Body of pancreas (tissue), 4 donors: ENCODE results near the gene ATP5PO. TPM values are rescaled to one million over a fixed set of nuclear protein-coding genes. Genes with fewer than 3 reads are reported as not detected.

Experiments used
- ATAC-seq: fragments of 150-250 bp; one replicate; pipeline ENCODE4 v1.9.1; 2016
- DNase-seq, 4 donors: peaks; one replicate each; pipeline ENCODE4 v3.0.0-alpha.2; 2019
- H3K27ac ChIP-seq, 4 donors: fragments of 200-600 bp; sonication (generic); 1 replicate in 3 of 4; 2 replicates in 1 of 4; pipeline versions ENCODE4 v1.5.1 to v1.6.1; 2016 to 2019; ENCODE audit warnings: mild to moderate bottlenecking in 1 of 4, mixed read lengths in 1 of 4, moderate library complexity in 1 of 4
- H3K27me3 ChIP-seq, 2 donors: fragments of 200-600 bp; sonication (generic); one replicate each; pipeline ENCODE4 v1.6.0; 2016; ENCODE audit warnings: mild to moderate bottlenecking in 1 of 2
- H3K36me3 ChIP-seq, 2 donors: fragments of 200-600 bp; sonication (generic); replicated peaks in 1 of 2; 2 replicates each; pipeline ENCODE4 v1.5.1; 2016; ENCODE audit warnings: low read depth in 2 of 2; ENCODE audit not compliant: insufficient read depth in 1 of 2
- H3K4me1 ChIP-seq: fragments of 200-600 bp; sonication (generic); one replicate; pipeline ENCODE4 v1.6.0; 2016
- H3K4me3 ChIP-seq, 2 donors: fragments of 200-600 bp; sonication (generic); 1 replicate in 1 of 2; 2 replicates in 1 of 2; pipeline ENCODE4 v1.5.1; 2016 to 2019
- H3K9me3 ChIP-seq, 3 donors: fragments of 200-600 bp; sonication (generic); 1 replicate in 2 of 3; 2 replicates in 1 of 3; pipeline ENCODE4 v1.5.1; 2016
- CTCF ChIP-seq, 7 experiments: fragments of 450-650 bp in 4 of 7; fragments of 200-600 bp in 3 of 7; sonication (generic) in 3 of 7; IDR thresholded peaks; one replicate each; pipeline ENCODE4 v1.5.1; 2016 to 2019; ENCODE audit warnings: antibody characterized with exemption in 7 of 7
- POLR2A ChIP-seq, 3 donors: fragments of 450-650 bp; IDR thresholded peaks; one replicate each; pipeline ENCODE4 v1.6.1; 2016; ENCODE audit warnings: antibody characterized with exemption in 3 of 3, mild to moderate bottlenecking in 2 of 3
- WGBS, 2 donors: methylation state at CpG; one replicate each; pipeline ENCODE4 v1.1.5; 2017; 5-methylcytosine and 5-hydroxymethylcytosine counted together
- intact Hi-C: fragments of 100-400 bp; cut with DNase I; formaldehyde crosslinking; loops from one replicate; pipeline ENCODE4 v1.15.1; 2023
- total RNA-seq, 2 donors: library from RNA; depleted of rRNA; stranded (reverse); fragments of >200 nt; gene quantifications; one replicate each; pipeline ENCODE4 v1.1.0, GENCODE V29; 2016

Gene ATP5PO
- total RNA-seq, 2 donors from 2014 or later = 79.1 to 85.0 TPM

GRCh38 chr21:33947451-33948095 lies 32.0 kb upstream of the ATP5PO start:
- no peak overlapping the region for H3K4me3 ChIP-seq
- DNase-seq (peak; percentile 71 to 90 (median 80)), ATAC-seq (peak; percentile 95)
- H3K27ac ChIP-seq = peak overlapping the region; percentile 67 to 80 (median 74)
- H3K36me3 ChIP-seq = no peaks in the 10 kb centered on the region
- peak in 1 of 3 donors; percentile 11 for TF ChIP-seq POLR2A (IDR thresholded peaks at IDR 0.05)
- peak in 1 of 7 experiments; percentile 0 for TF ChIP-seq CTCF (IDR thresholded peaks at IDR 0.05)
- intact Hi-C loops = no loop called here
- H3K9me3 ChIP-seq = no peaks in the 10 kb centered on the region
- no peaks in the 10 kb centered on the region for H3K27me3 ChIP-seq
- H3K4me1 ChIP-seq = peaks cover 15% of the 10 kb centered on the region
- WGBS, 2 donors = 16 to 17% methylated on average over 9 of the region's 9 CpGs

GRCh38 chr21:33945652-33946270 lies 30.2 kb upstream of the ATP5PO start:
- DNase-seq = no peak
- WGBS, 2 donors = 80 to 92% methylated on average over 2 of the region's 2 CpGs
- Histone ChIP-seq H3K9me3 (no peaks in the 10 kb centered on the region), H3K27me3 (no peaks in the 10 kb centered on the region), H3K27ac (no peak overlapping the region), H3K4me3 (no peak overlapping the region), H3K36me3 (no peaks in the 10 kb centered on the region), H3K4me1 (peaks cover 15% of the 10 kb centered on the region)
- no peak for TF ChIP-seq POLR2A (IDR thresholded peaks at IDR 0.05)
- TF ChIP-seq CTCF (IDR thresholded peaks at IDR 0.05) = no peak
- intact Hi-C loops = no loop called here
- no peak for ATAC-seq

GRCh38 chr21:33944185-33944763 lies 28.7 kb upstream of the ATP5PO start:
- no peaks in the 10 kb centered on the region for H3K36me3 ChIP-seq
- ATAC-seq = no peak
- H3K9me3 ChIP-seq = no peaks in the 10 kb centered on the region
- WGBS, 2 donors = 93 to 100% methylated on average over 1 of the region's 1 CpG
- H3K27me3 ChIP-seq = no peaks in the 10 kb centered on the region
- intact Hi-C loops = no loop called here
- H3K4me1 ChIP-seq = peaks cover 15% of the 10 kb centered on the region
- H3K27ac ChIP-seq = no peak overlapping the region
- no peak overlapping the region for H3K4me3 ChIP-seq
- DNase-seq = no peak
- TF ChIP-seq POLR2A (IDR thresholded peaks at IDR 0.05) (no peak), CTCF (IDR thresholded peaks at IDR 0.05) (no peak)

GRCh38 chr21:33943293-33943692 lies 27.7 kb upstream of the ATP5PO start:
- H3K27me3 ChIP-seq = no peaks in the 10 kb centered on the region
- no peaks in the 10 kb centered on the region for H3K9me3 ChIP-seq
- no peak for TF ChIP-seq CTCF (IDR thresholded peaks at IDR 0.05)
- no peak for TF ChIP-seq POLR2A (IDR thresholded peaks at IDR 0.05)
- peaks cover 11% of the 10 kb centered on the region for H3K4me1 ChIP-seq
- no peak overlapping the region for H3K4me3 ChIP-seq
- ATAC-seq = no peak
- 78 to 80% methylated on average over 2 of the region's 2 CpGs for WGBS, 2 donors
- H3K36me3 ChIP-seq = no peaks in the 10 kb centered on the region
- intact Hi-C loops = no loop called here
- H3K27ac ChIP-seq = no peak overlapping the region
- no peak for DNase-seq
